DMS114 treated with DMSO at 0.1 percent for 48 hours (cell line): Measurements from ENCODE around the gene CMTM4.
"Not testable (repeated sequence)": the region's sequence is repeated elsewhere in the genome, so short reads cannot be mapped to it uniquely, and the experiment has no call there.

Experiments
- DNase-seq: peaks from one replicate; lab custom pipeline; 2025; ENCODE audit not compliant: unreplicated experiment; lab: John Stamatoyannopoulos, UW

Gene CMTM4

DNA sequence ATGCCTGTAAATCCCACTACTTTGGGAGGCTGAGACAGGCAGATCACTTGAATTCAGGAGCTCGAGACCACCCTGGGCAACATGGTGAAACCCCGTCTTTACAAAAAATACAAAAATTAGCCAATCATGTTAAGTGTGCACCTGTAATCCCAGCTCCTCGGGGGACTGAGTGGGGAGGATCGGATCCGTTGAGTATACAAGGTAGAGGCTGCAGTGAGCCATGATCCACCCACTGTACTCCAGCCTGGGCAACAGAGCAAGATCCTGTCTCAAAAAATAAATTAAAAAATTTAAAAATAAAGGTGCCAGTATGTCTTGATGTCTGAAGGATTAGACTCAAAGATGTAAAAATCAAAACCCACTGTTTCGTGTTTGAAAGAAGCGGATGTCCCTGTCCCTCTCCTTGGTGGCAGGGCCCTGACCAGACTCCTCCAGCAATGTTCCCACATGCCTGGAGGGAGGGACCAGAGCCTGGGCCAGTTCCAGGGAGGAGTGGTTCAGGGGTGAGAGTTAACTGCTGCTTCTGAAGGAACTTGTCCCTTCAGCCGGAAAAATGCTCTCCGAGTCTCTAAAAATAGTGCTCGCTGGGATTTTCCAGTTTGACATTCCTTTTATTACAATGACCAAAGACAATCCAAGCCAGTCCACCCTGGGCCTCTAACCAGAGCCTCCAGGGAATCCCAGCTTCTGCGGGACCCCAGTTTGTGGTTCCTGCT lies 9.4 kb upstream of the CMTM4 start:
- no peak for DNase-seq

DNA sequence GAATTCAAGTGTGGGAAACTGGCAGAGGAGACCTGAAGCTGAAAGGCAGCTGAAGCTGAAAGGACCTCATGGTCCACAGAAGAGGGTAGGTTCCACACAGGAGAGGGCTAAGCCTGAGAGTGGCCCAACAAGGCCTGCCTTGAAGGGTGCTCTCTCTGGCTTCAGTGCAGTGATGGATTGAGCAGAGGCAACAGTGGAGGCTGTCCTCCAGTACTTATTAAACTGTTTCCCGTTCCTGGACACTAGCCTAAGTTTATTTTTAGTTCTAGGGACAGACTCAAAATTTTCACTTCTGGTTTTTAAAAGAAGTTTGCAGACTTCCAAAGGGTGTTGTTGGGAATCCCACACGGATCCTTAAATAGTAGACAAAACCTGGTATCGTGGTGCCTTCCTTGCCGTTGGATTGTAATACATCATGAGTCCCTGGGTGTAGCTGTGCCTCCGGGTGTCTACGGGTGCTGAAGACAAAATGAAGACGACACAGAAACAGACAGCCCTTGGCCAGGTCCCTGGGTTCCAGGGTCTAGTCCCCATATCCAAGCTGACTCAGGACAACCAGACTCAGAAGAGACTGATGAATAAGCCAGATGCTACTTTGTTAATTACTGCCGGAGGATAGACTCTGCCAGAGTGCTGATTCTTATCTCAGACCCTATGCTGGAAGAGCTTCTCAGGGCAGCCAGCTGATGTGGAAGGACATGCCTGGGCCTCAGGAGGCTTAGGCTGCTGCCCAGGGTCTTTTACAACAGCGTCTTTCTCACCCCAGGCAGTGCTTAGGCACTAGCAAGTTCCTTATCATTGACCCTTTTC lies 7.1 kb upstream of the CMTM4 start:
- no peak for DNase-seq

GRCh38 chr16:66701516-66701915 lies 5.0 kb upstream of the CMTM4 start:
- DNase-seq: no peak

- no peak for DNase-seq
These were observed 4.5 kb upstream of the CMTM4 start for GRCh38 chr16:66701026-66701425.

- DNase-seq: no peak
These were observed 3.4 kb upstream of the CMTM4 start for GRCh38 chr16:66699898-66700297.

GRCh38 chr16:66698046-66698445 lies 1.5 kb upstream of the CMTM4 start:
- no peak for DNase-seq

GRCh38 chr16:66695935-66696668 lies 441 bp downstream of the CMTM4 start:
- no peak for DNase-seq

- no peak for DNase-seq
These were observed 1.0 kb downstream of the CMTM4 start for GRCh38 chr16:66695471-66695934.

- DNase-seq: no peak
These were observed 3.4 kb downstream of the CMTM4 start for GRCh38 chr16:66693149-66693548.

- no peak for DNase-seq
These were observed 4.2 kb downstream of the CMTM4 start for GRCh38 chr16:66692341-66692740.

- DNase-seq: no peak
These were observed 5.3 kb downstream of the CMTM4 start for GRCh38 chr16:66691234-66691633.

DNA sequence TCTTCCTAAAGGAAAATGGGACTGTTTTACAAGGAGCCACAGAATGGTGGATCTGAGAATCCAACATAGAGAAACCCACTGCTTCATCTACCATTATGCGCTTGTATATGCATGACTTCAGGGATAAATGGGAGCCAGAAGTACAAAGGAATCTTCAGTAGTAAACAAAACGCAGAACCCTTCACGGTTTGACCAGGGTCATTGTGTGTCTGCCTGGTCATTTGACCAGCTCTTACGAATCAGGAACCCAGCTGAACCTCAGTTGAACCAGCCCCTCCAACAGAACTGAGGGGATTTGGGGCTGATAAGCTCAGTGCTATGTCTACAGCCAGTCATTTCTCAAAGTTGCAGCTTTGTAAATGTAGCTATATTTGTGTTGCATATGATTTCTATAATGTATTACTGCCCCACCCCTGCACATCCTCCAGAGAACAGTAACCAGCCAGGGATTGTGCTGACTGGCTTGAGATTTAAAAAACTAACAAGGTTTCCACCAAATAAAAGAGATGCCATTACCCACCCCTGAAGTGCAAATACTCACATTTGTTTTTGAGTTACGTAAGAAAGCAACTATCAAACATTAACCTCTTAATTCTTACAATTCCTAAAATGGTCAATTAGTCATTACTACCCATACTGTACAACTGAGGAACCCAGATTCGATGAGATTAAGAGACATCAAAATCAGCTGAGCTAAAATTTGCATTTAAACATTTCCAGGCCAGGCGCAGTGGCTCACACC lies 6.3 kb downstream of the CMTM4 start:
- DNase-seq: no peak

- no peak for DNase-seq
These were observed 7.3 kb downstream of the CMTM4 start for GRCh38 chr16:66689282-66689681.

DNA sequence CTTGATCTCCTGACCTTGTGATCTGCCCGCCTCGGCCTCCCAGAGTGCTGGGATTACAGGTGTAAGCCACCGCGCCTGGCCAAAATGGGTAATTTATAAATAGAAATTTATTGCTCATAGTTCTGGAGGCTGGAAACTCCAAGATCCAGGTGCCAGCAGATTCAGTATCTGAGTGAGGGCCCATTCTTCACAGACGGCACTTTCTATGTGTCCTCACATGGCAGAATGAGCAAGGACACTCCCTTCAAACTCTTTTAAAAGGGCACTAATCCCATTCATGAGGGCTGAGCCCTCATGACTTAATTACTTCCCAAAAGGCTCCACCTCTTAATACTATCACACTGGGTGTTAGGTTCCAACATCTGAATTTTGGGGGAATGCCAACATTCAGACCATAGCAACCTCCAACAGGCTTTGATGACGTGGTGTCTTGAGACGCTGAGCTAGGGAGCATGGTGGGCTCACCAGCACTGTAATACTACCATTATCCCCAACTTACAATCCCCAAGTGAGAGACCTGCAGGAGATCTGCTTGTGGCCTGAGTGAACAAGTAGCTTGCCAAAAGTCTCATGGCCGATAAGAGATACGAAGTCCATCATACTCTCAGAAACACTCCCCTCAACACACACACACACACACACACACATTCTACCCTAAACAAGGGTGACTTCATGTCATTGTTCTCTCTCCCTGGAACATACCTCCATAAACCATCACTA lies 8.5 kb downstream of the CMTM4 start:
- DNase-seq: no peak

GRCh38 chr16:66685501-66686115 lies 10.9 kb downstream of the CMTM4 start:
- DNase-seq: not testable (repeated sequence)

- DNase-seq: no peak
These were observed 14.3 kb downstream of the CMTM4 start for GRCh38 chr16:66682271-66682670.

GRCh38 chr16:66681676-66682075 lies 14.9 kb downstream of the CMTM4 start:
- no peak for DNase-seq

- DNase-seq: no peak
These were observed 18.2 kb downstream of the CMTM4 start for GRCh38 chr16:66678337-66678736.

DNA sequence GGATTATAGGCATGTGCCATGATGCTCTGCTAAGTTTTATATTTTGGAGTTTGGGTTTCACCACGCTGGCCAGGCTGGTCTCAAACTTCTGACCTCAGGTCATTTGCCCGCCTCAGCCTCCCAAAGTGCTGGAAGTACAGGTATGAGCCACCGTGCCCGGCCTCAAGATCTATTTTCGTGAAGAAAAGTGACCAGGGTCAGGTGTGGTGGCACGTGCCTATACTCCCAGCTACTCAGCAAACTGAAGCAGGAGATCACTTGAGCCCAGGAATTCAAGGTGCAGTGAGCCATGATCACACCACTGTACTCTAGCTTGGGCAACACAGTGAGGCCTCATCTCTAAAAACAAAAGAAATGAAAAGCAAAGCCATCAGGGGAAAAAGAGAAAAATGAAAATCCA lies 18.7 kb downstream of the CMTM4 start:
- no peak for DNase-seq

GRCh38 chr16:66677179-66677578 lies 19.4 kb downstream of the CMTM4 start:
- DNase-seq: no peak
